Activated CD4-positive, alpha-beta memory T cell treated with anti-CD3 and anti-CD28 coated beads, Interleukin-2, amount 10 ng/mL, durations not matched to agents 7 days and 5 days (primary cell): ENCODE results near the gene LITAF. TPM values are rescaled to one million over a fixed set of nuclear protein-coding genes. Genes with fewer than 3 reads are reported as not detected.

ENCODE experiments used
- CTCF ChIA-PET: fragments of 350-600 bp; sonication (Branson Sonifier 250); formaldehyde crosslinking; loops from one replicate; lab custom pipeline; 2021; ENCODE audit warnings: antibody characterized with exemption, inconsistent platforms; lab: Charles Lee
- POLR2A ChIA-PET: fragments of 350-600 bp; sonication (Branson Sonifier 250); formaldehyde crosslinking; loops from one replicate; lab custom pipeline; 2021; ENCODE audit warnings: antibody characterized with exemption; lab: Charles Lee
- DNase-seq: peaks from one replicate; pipeline ENCODE4 v3.0.0-alpha.2; 2020
- H3K27ac Mint-ChIP-seq: one replicate; pipeline ENCODE4 v1.8.0; 2021; ENCODE audit warnings: mild to moderate bottlenecking, mixed read lengths
- H3K27me3 Mint-ChIP-seq: one replicate; pipeline ENCODE4 v1.8.0; 2021; ENCODE audit warnings: mixed read lengths
- H3K36me3 Mint-ChIP-seq: one replicate; pipeline ENCODE4 v1.8.0; 2021; ENCODE audit warnings: low read depth, mixed read lengths
- H3K4me1 Mint-ChIP-seq: one replicate; pipeline ENCODE4 v1.8.0; 2021; ENCODE audit warnings: mixed read lengths
- H3K4me3 Mint-ChIP-seq: one replicate; pipeline ENCODE4 v1.8.0; 2021; ENCODE audit warnings: mild to moderate bottlenecking, mixed read lengths
- H3K9me3 Mint-ChIP-seq: one replicate; pipeline ENCODE4 v1.8.0; 2021; ENCODE audit warnings: mixed read lengths
- total RNA-seq, 2 experiments: library from RNA; stranded (reverse); gene quantifications; one replicate each; pipeline ENCODE4 v1.2.3, GENCODE V29; 2021

The LITAF gene
- total RNA-seq, 2 experiments from 2014 or later, result 149 to 157 TPM

GRCh38 chr16:11534262-11534661 is 52.5 kb downstream of the LITAF start:
- CTCF ChIA-PET, result interaction anchor here (0.6 to 1.6 kb wide), 6 partner anchors 12 to 571 kb away, joined by 3 to 8 read pairs (median 4); no protein-coding TSS in a partner anchor

GRCh38 chr16:11533588-11533987 is 53.1 kb downstream of the LITAF start:
- Mint-ChIP-seq H3K9me3 (no peaks in the 10 kb centered on the region), H3K4me3 (no peak overlapping the region), H3K36me3 (no peaks in the 10 kb centered on the region), H3K27ac (no peak overlapping the region), H3K4me1 (peaks cover 3% of the 10 kb centered on the region), H3K27me3 (peaks cover 6% of the 10 kb centered on the region)
- CTCF ChIA-PET, result interaction anchor here (0.9 to 3.1 kb wide), 3 partner anchors 109 to 181 kb away, joined by 3 to 35 read pairs (median 3); no protein-coding TSS in a partner anchor
- POLR2A ChIA-PET, result no interaction called here
- DNase-seq, result no peak

More at GRCh38 chr16:11534262-11534661, 52.5 kb downstream of the LITAF start:
- POLR2A ChIA-PET, result interaction anchor here (0.8 to 1.6 kb wide), 4 partner anchors 13 to 52 kb away, joined by 3 to 5 read pairs (median 4); no protein-coding TSS in a partner anchor
- no peak for DNase-seq
- H3K9me3 Mint-ChIP-seq, result no peaks in the 10 kb centered on the region
- H3K36me3 Mint-ChIP-seq, result no peaks in the 10 kb centered on the region
- H3K4me1 Mint-ChIP-seq, result peaks cover 3% of the 10 kb centered on the region
- no peak overlapping the region for H3K27ac Mint-ChIP-seq
- no peak overlapping the region for H3K4me3 Mint-ChIP-seq
- peaks cover 6% of the 10 kb centered on the region for H3K27me3 Mint-ChIP-seq

GRCh38 chr16:11530171-11530940 is 56.4 kb downstream of the LITAF start:
- Mint-ChIP-seq H3K27ac (no peak overlapping the region), H3K27me3 (peaks cover 16% of the 10 kb centered on the region), H3K4me1 (peaks cover 5% of the 10 kb centered on the region), H3K36me3 (no peaks in the 10 kb centered on the region), H3K4me3 (no peak overlapping the region), H3K9me3 (no peaks in the 10 kb centered on the region)
- ChIA-PET CTCF (interaction anchor here (0.7 to 3.1 kb wide), 10 partner anchors 14 to 537 kb away, joined by 3 to 35 read pairs (median 10); no protein-coding TSS in a partner anchor), POLR2A (no interaction called here)
- no peak for DNase-seq

- no peaks in the 10 kb centered on the region for H3K9me3 Mint-ChIP-seq
- ChIA-PET CTCF (interaction anchor here (0.7 kb wide), 1 partner anchor 123 kb away, joined by 3 read pairs; no protein-coding TSS in a partner anchor), POLR2A (no interaction called here)
- H3K36me3 Mint-ChIP-seq, result no peaks in the 10 kb centered on the region
- peaks cover 14% of the 10 kb centered on the region for H3K27me3 Mint-ChIP-seq
- no peak overlapping the region for H3K27ac Mint-ChIP-seq
- DNase-seq, result no peak
- H3K4me3 Mint-ChIP-seq, result no peak overlapping the region
- H3K4me1 Mint-ChIP-seq, result peaks cover 5% of the 10 kb centered on the region
Observed at GRCh38 chr16:11529285-11529684, 57.4 kb downstream of the LITAF start.

GRCh38 chr16:11528053-11528452 is 58.7 kb downstream of the LITAF start:
- H3K4me1 Mint-ChIP-seq, result peaks cover 5% of the 10 kb centered on the region
- H3K27me3 Mint-ChIP-seq, result peaks cover 14% of the 10 kb centered on the region
- H3K36me3 Mint-ChIP-seq, result no peaks in the 10 kb centered on the region
- ChIA-PET POLR2A (interaction anchor here (1.4 kb wide), 1 partner anchor 150 kb away, joined by 3 read pairs; no protein-coding TSS in a partner anchor), CTCF (interaction anchor here (0.6 kb wide), 1 partner anchor 189 kb away, joined by 3 read pairs; no protein-coding TSS in a partner anchor)
- H3K4me3 Mint-ChIP-seq, result no peak overlapping the region
- no peak for DNase-seq
- H3K9me3 Mint-ChIP-seq, result no peaks in the 10 kb centered on the region
- H3K27ac Mint-ChIP-seq, result no peak overlapping the region

GRCh38 chr16:11526655-11527350 is 59.9 kb downstream of the LITAF start:
- peaks cover 10% of the 10 kb centered on the region for H3K27me3 Mint-ChIP-seq
- ChIA-PET POLR2A (no interaction called here), CTCF (no interaction called here)
- peaks cover 2% of the 10 kb centered on the region for H3K4me1 Mint-ChIP-seq
- no peaks in the 10 kb centered on the region for H3K36me3 Mint-ChIP-seq
- DNase-seq, result no peak
- H3K9me3 Mint-ChIP-seq, result peaks cover under 1% of the 10 kb centered on the region
- no peak overlapping the region for H3K27ac Mint-ChIP-seq
- H3K4me3 Mint-ChIP-seq, result no peak overlapping the region

- POLR2A ChIA-PET, result no interaction called here
- H3K36me3 Mint-ChIP-seq, result no peaks in the 10 kb centered on the region
- no peak overlapping the region for H3K4me3 Mint-ChIP-seq
- DNase-seq, result no peak
- peaks cover 9% of the 10 kb centered on the region for H3K9me3 Mint-ChIP-seq
- no peak overlapping the region for H3K27ac Mint-ChIP-seq
- peaks cover 2% of the 10 kb centered on the region for H3K4me1 Mint-ChIP-seq
- peaks cover 10% of the 10 kb centered on the region for H3K27me3 Mint-ChIP-seq
- CTCF ChIA-PET, result no interaction called here
Observed at GRCh38 chr16:11524098-11524760, 62.5 kb downstream of the LITAF start.

- POLR2A ChIA-PET, result no interaction called here
Observed at GRCh38 chr16:11521055-11521454, 65.7 kb downstream of the LITAF start.

GRCh38 chr16:11520442-11520841 is 66.3 kb downstream of the LITAF start:
- Mint-ChIP-seq H3K4me1 (no peaks in the 10 kb centered on the region), H3K4me3 (no peak overlapping the region), H3K9me3 (peaks cover 9% of the 10 kb centered on the region), H3K27me3 (peaks cover 1% of the 10 kb centered on the region), H3K36me3 (no peaks in the 10 kb centered on the region), H3K27ac (no peak overlapping the region)
- no peak for DNase-seq
- ChIA-PET POLR2A (no interaction called here), CTCF (interaction anchor here (0.6 to 1.1 kb wide), 2 partner anchors 12 to 26 kb away, joined by 4 to 5 read pairs; no protein-coding TSS in a partner anchor)

More at GRCh38 chr16:11521055-11521454, 65.7 kb downstream of the LITAF start:
- Mint-ChIP-seq H3K27ac (no peak overlapping the region), H3K4me3 (no peak overlapping the region), H3K27me3 (peaks cover 4% of the 10 kb centered on the region), H3K9me3 (peaks cover 9% of the 10 kb centered on the region), H3K36me3 (no peaks in the 10 kb centered on the region), H3K4me1 (no peaks in the 10 kb centered on the region)
- CTCF ChIA-PET, result interaction anchor here (0.6 to 1.1 kb wide), 2 partner anchors 11 to 25 kb away, joined by 4 to 5 read pairs; no protein-coding TSS in a partner anchor
- no peak for DNase-seq

- CTCF ChIA-PET, result no interaction called here
- H3K27me3 Mint-ChIP-seq, result no peaks in the 10 kb centered on the region
- H3K36me3 Mint-ChIP-seq, result no peaks in the 10 kb centered on the region
Observed at GRCh38 chr16:11517961-11518360, 68.8 kb downstream of the LITAF start.

GRCh38 chr16:11515540-11516430 is 70.9 kb downstream of the LITAF start:
- Mint-ChIP-seq H3K4me3 (no peak overlapping the region), H3K27ac (no peak overlapping the region), H3K36me3 (no peaks in the 10 kb centered on the region), H3K4me1 (no peaks in the 10 kb centered on the region), H3K27me3 (no peaks in the 10 kb centered on the region), H3K9me3 (no peaks in the 10 kb centered on the region)
- no peak for DNase-seq
- CTCF ChIA-PET, result interaction anchor here (1.0 to 1.3 kb wide), 3 partner anchors 16 to 120 kb away, joined by 3 to 6 read pairs (median 3); no protein-coding TSS in a partner anchor
- POLR2A ChIA-PET, result no interaction called here

More at GRCh38 chr16:11517961-11518360, 68.8 kb downstream of the LITAF start:
- no peak for DNase-seq
- Mint-ChIP-seq H3K27ac (no peak overlapping the region), H3K9me3 (peaks cover 9% of the 10 kb centered on the region), H3K4me3 (no peak overlapping the region), H3K4me1 (no peaks in the 10 kb centered on the region)
- POLR2A ChIA-PET, result no interaction called here

- no peaks in the 10 kb centered on the region for H3K4me1 Mint-ChIP-seq
- CTCF ChIA-PET, result no interaction called here
- H3K4me3 Mint-ChIP-seq, result no peak overlapping the region
- H3K9me3 Mint-ChIP-seq, result no peaks in the 10 kb centered on the region
- no peak for DNase-seq
- no peaks in the 10 kb centered on the region for H3K27me3 Mint-ChIP-seq
- H3K36me3 Mint-ChIP-seq, result no peaks in the 10 kb centered on the region
- H3K27ac Mint-ChIP-seq, result no peak overlapping the region
- POLR2A ChIA-PET, result no interaction called here
Observed at GRCh38 chr16:11514283-11514682, 72.4 kb downstream of the LITAF start.
